ENCODE measurements around the gene RAB40C.

DNA sequence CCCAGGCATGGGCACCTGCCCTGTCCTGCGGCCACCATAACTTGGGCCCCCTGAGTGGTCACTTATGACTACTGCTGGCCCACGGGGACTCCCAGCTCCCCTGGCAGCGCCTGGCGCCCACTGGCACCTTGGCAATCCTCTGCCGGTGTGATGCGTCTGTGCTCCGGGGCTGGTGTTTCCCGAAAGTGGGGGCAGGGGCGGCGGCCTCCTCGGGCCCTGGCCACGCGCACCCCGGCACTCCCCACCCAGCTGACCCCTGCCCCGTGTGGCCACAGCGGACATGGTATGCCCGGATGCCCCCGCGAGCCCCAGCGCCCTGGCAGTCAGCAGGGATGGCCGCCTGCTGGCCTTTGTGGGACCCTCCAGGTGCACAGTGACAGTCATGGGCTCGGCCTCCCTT is 67.6 kb downstream of the RAB40C start:
- TF ChIP-seq, protein P1, sequence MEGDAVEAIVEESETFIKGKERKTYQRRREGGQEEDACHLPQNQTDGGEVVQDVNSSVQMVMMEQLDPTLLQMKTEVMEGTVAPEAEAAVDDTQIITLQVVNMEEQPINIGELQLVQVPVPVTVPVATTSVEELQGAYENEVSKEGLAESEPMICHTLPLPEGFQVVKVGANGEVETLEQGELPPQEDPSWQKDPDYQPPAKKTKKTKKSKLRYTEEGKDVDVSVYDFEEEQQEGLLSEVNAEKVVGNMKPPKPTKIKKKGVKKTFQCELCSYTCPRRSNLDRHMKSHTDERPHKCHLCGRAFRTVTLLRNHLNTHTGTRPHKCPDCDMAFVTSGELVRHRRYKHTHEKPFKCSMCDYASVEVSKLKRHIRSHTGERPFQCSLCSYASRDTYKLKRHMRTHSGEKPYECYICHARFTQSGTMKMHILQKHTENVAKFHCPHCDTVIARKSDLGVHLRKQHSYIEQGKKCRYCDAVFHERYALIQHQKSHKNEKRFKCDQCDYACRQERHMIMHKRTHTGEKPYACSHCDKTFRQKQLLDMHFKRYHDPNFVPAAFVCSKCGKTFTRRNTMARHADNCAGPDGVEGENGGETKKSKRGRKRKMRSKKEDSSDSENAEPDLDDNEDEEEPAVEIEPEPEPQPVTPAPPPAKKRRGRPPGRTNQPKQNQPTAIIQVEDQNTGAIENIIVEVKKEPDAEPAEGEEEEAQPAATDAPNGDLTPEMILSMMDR (conservative IDR thresholded peaks at IDR 0.05 in 1 of 2, IDR thresholded peaks at IDR 0.05 in 1 of 2; ENCODE audit: low read depth in 1 of 2, low read length in 2 of 2) = no peak
- no peak for TF ChIP-seq EZH2 (IDR thresholded peaks at IDR 0.05; ENCODE audit: low read length, missing control alignments)

All from fibroblast of lung (primary cell).